HS-27A (cell line): ENCODE measurements around the gene C9orf50.

Source experiments
- DNase-seq: peaks from one replicate; pipeline ENCODE4 v3.0.0-alpha.2; 2012; ENCODE audit warnings: low read depth, missing footprints

C9orf50 gene

GRCh38 chr9:129631674-129632129 lies 10.8 kb upstream of the C9orf50 start:
- DNase-seq: no peak

- DNase-seq: no peak
These were observed 10.2 kb upstream of the C9orf50 start for GRCh38 chr9:129630967-129631673.

GRCh38 chr9:129629251-129629820 lies 8.4 kb upstream of the C9orf50 start:
- DNase-seq: no peak

GRCh38 chr9:129628709-129629108 lies 7.8 kb upstream of the C9orf50 start:
- DNase-seq: no peak

- DNase-seq: no peak
These were observed 6.9 kb upstream of the C9orf50 start for GRCh38 chr9:129627556-129628440.

- peak; percentile 77 for DNase-seq
These were observed 5.9 kb upstream of the C9orf50 start for GRCh38 chr9:129626625-129627284.

- peak; percentile 62 for DNase-seq
These were observed 5.3 kb upstream of the C9orf50 start, which contains the start of gene NTMT1 for GRCh38 chr9:129626079-129626624. NTMT1 (plus strand) TSS chr9:129626163; CDS start chr9:129632704, 6,541 bp downstream.

- no peak for DNase-seq
These were observed 4.0 kb upstream of the C9orf50 start for GRCh38 chr9:129624947-129625346.

GRCh38 chr9:129624168-129624759 lies 3.4 kb upstream of the C9orf50 start:
- DNase-seq: no peak

- DNase-seq: no peak
These were observed 2.4 kb upstream of the C9orf50 start for GRCh38 chr9:129623331-129623730.

GRCh38 chr9:129619787-129620668 lies 873 bp downstream of the C9orf50 start:
- DNase-seq: no peak

GRCh38 chr9:129617167-129617566 lies 3.7 kb downstream of the C9orf50 start:
- peak; percentile 57 for DNase-seq

- no peak for DNase-seq
These were observed 5.3 kb downstream of the C9orf50 start for GRCh38 chr9:129615407-129616285.

- no peak for DNase-seq
These were observed 6.0 kb downstream of the C9orf50 start for GRCh38 chr9:129614932-129615331.

GRCh38 chr9:129613520-129614175 lies 7.3 kb downstream of the C9orf50 start:
- no peak for DNase-seq

GRCh38 chr9:129612815-129613519 lies 7.9 kb downstream of the C9orf50 start:
- no peak for DNase-seq

- no peak for DNase-seq
These were observed 8.8 kb downstream of the C9orf50 start for GRCh38 chr9:129612123-129612522.

GRCh38 chr9:129611307-129611800 lies 9.5 kb downstream of the C9orf50 start:
- no peak for DNase-seq
